ENCODE measurements around the gene OR2V1.
"Not testable (repeated sequence)": the region's sequence is repeated elsewhere in the genome, so short reads cannot be mapped to it uniquely, and the experiment has no call there.

OR2V1 gene

GRCh38 chr5:181105391-181106025 lies 25.5 kb downstream of the OR2V1 start:
- DNase-seq: no peak

GRCh38 chr5:181104606-181105390 lies 26.2 kb downstream of the OR2V1 start:
- not testable (repeated sequence) for DNase-seq

GRCh38 chr5:181104259-181104568 lies 26.8 kb downstream of the OR2V1 start:
- DNase-seq: not testable (repeated sequence)

- DNase-seq: not testable (repeated sequence)
Measured at GRCh38 chr5:181101930-181102674, 28.9 kb downstream of the OR2V1 start.

GRCh38 chr5:181101030-181101641 lies 29.8 kb downstream of the OR2V1 start:
- not testable (repeated sequence) for DNase-seq

- DNase-seq: no peak
Measured at GRCh38 chr5:181100121-181100875, 30.7 kb downstream of the OR2V1 start.

- DNase-seq: no peak
Measured at GRCh38 chr5:181099602-181100086, 31.3 kb downstream of the OR2V1 start.

- DNase-seq: no peak
Measured at GRCh38 chr5:181098762-181099601, 32.0 kb downstream of the OR2V1 start.

GRCh38 chr5:181097759-181098491 lies 33.0 kb downstream of the OR2V1 start:
- DNase-seq: not testable (repeated sequence)

GRCh38 chr5:181097383-181097753 lies 33.6 kb downstream of the OR2V1 start:
- DNase-seq: not testable (repeated sequence)

- DNase-seq: not testable (repeated sequence)
Measured at GRCh38 chr5:181096721-181097382, 34.1 kb downstream of the OR2V1 start.

- not testable (repeated sequence) for DNase-seq
Measured at GRCh38 chr5:181095162-181095561, 35.8 kb downstream of the OR2V1 start.

GRCh38 chr5:181092428-181092827 lies 38.5 kb downstream of the OR2V1 start:
- DNase-seq: no peak

GRCh38 chr5:181088289-181088688 lies 42.7 kb downstream of the OR2V1 start:
- DNase-seq: no peak

- DNase-seq: no peak
Measured at GRCh38 chr5:181087309-181087708, 43.7 kb downstream of the OR2V1 start.

GRCh38 chr5:181086884-181087205 lies 44.1 kb downstream of the OR2V1 start:
- no peak for DNase-seq

GRCh38 chr5:181086026-181086883 lies 44.7 kb downstream of the OR2V1 start:
- no peak for DNase-seq
